ENCODE measurements around the gene ATXN1. TPM values are rescaled to one million over a fixed set of nuclear protein-coding genes. Genes with fewer than 3 reads are reported as not detected.
"Not testable (repeated sequence)": the region's sequence is repeated elsewhere in the genome, so short reads cannot be mapped to it uniquely, and the experiment has no call there.

ATXN1 gene
- polyA plus RNA-seq, 1 donor = 13.6 TPM

DNA sequence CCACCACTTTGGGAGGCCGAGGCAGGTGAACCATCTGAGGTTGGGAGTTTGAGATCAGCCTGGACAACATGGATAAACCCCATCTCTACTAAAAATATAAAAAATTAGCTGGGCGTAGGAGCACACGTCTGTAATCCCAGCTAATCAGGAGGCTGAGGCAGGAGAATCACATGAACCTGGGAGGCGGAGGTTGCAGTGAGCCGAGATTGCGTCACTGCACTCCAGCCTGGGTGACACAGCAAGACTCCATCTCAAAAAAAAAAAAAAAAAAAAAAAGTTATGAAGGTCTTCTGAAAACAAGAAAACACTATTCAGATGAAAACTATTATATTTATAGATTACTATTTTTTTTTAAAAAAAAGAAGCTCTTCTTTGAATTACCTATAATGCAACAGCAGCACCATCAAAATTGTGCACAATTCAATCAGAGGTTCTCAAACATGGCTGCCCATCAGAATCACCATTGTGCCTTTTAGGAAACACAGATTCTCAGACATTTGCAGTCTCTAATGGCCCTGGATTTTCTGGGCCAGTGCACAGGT lies 370.3 kb downstream of the ATXN1 start:
- not testable (repeated sequence) for H3K27ac ChIP-seq (ENCODE audit: low read length); H3K36me3 ChIP-seq (ENCODE audit: control insufficient read depth, insufficient read depth, low read length); H3K4me1 ChIP-seq (ENCODE audit: control insufficient read depth, insufficient read depth, low read length); H3K9me3 ChIP-seq (ENCODE audit: control insufficient read depth, low read depth, low read length); H3K27me3 ChIP-seq (ENCODE audit: control insufficient read depth, insufficient read depth, low read length); H3K4me3 ChIP-seq (ENCODE audit: low read length); DNase-seq
- WGBS (ENCODE audit: insufficient coverage, low lambda C conversion rate) = no CpG with 5 or more reads among the region's 6 CpGs

DNA sequence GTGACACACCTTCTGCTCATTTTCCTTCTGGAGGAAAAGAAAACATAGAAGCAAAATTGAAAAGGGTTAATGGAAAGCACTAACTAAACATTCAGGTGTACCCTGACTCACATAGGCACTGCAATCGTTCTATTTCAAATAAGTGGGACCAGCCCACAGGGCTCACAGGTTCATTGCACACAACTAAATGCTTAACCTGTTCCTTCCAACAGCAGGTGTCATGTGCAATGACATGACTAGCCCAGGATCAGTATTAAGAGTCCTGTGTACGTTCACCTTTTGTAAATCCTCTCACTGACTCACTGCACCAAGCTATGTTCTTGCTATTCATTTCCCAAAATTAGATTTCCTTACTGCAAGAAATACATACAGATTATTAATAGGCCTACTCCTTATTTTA lies 371.6 kb downstream of the ATXN1 start:
- no peaks in the 10 kb centered on the region for H3K27me3 ChIP-seq (ENCODE audit: control insufficient read depth, insufficient read depth, low read length)
- H3K27ac ChIP-seq (ENCODE audit: low read length) = no peak overlapping the region
- H3K9me3 ChIP-seq (ENCODE audit: control insufficient read depth, low read depth, low read length) = no peaks in the 10 kb centered on the region
- H3K36me3 ChIP-seq (ENCODE audit: control insufficient read depth, insufficient read depth, low read length) = no peaks in the 10 kb centered on the region
- H3K4me3 ChIP-seq (ENCODE audit: low read length) = no peak overlapping the region
- no CpG with 5 or more reads among the region's 2 CpGs for WGBS (ENCODE audit: insufficient coverage, low lambda C conversion rate)
- H3K4me1 ChIP-seq (ENCODE audit: control insufficient read depth, insufficient read depth, low read length) = peaks cover 3% of the 10 kb centered on the region
- DNase-seq = no peak

DNA sequence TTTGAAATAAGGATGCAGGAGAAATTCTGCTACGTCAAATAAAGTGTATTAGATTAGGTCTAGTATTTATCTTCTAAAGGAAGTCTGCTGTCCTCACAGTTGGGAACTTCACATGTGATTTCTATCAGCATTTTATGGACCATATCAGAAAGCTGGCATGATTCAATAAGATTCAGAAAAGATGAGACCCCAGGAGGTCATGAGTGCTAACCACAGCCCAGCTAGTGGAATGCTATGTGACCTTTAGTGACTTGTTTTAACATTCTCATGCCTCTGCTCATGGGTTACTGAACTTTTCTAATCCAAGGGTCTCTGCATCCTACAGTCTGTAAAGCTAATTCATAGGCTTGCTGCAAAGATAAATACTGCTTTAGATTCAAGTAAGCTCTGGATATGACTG lies 372.8 kb downstream of the ATXN1 start:
- WGBS (ENCODE audit: insufficient coverage, low lambda C conversion rate) = no CpG with 5 or more reads among the region's 1 CpG
- Histone ChIP-seq H3K9me3 (ENCODE audit: control insufficient read depth, low read depth, low read length) (no peaks in the 10 kb centered on the region), H3K27me3 (ENCODE audit: control insufficient read depth, insufficient read depth, low read length) (no peaks in the 10 kb centered on the region), H3K27ac (ENCODE audit: low read length) (no peak overlapping the region), H3K4me1 (ENCODE audit: control insufficient read depth, insufficient read depth, low read length) (peaks cover 11% of the 10 kb centered on the region), H3K36me3 (ENCODE audit: control insufficient read depth, insufficient read depth, low read length) (no peaks in the 10 kb centered on the region), H3K4me3 (ENCODE audit: low read length) (no peak overlapping the region)
- no peak for DNase-seq

DNA sequence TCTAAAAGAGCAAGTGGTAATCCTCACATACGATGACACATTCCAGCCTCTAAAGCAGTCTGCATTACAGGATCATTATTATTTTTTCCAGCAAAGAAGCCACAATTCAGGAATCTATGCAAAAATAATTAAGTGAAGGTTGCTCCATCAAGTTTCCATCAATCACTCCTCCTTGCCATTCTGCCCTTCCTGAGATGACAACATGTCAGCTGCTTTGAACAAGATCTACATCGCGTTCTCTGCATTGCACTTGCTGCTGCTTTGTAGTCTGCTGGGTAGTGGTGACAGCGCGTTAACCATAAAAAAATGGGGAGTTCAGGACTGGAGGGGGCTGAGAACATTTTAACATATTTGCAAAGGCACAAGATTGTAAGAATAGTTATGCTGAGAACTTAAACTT lies 375.2 kb downstream of the ATXN1 start:
- Histone ChIP-seq H3K4me1 (ENCODE audit: control insufficient read depth, insufficient read depth, low read length) (peaks cover 15% of the 10 kb centered on the region), H3K27me3 (ENCODE audit: control insufficient read depth, insufficient read depth, low read length) (no peaks in the 10 kb centered on the region), H3K27ac (ENCODE audit: low read length) (no peak overlapping the region), H3K36me3 (ENCODE audit: control insufficient read depth, insufficient read depth, low read length) (no peaks in the 10 kb centered on the region), H3K4me3 (ENCODE audit: low read length) (no peak overlapping the region), H3K9me3 (ENCODE audit: control insufficient read depth, low read depth, low read length) (peaks cover 2% of the 10 kb centered on the region)
- no CpG with 5 or more reads among the region's 5 CpGs for WGBS (ENCODE audit: insufficient coverage, low lambda C conversion rate)
- DNase-seq = no peak

DNA sequence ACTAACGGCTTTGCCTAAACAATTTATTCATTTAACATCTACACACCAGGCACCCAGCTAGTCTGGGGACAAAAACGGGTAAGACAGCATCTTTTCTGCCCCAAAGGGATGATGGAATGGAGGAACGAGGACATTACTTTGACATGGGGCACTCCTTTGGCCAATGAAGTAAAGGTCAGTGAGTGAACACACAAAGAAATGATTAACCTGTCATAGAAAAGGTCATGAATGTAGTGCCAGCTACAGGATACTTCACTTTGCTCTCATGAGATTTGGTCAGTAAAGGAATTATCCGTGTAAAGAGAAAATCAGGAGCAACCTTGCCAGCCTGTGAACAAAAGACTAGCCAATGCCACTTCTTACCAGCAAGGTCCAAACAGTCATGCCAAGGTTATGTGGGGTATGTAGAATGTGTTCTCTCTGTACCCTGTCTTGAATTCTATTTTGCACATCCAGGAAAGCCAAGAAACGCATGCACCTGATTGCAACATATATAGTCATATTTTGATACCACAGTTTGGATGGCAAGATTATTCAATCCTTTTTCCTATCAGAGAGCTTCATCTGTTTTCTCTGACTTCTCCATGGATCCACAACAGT lies 377.6 kb downstream of the ATXN1 start:
- no peak for DNase-seq
- Histone ChIP-seq H3K27me3 (ENCODE audit: control insufficient read depth, insufficient read depth, low read length) (no peaks in the 10 kb centered on the region), H3K36me3 (ENCODE audit: control insufficient read depth, insufficient read depth, low read length) (no peaks in the 10 kb centered on the region), H3K4me1 (ENCODE audit: control insufficient read depth, insufficient read depth, low read length) (peaks cover 23% of the 10 kb centered on the region), H3K27ac (ENCODE audit: low read length) (peak overlapping the region; percentile 55), H3K4me3 (ENCODE audit: low read length) (no peak overlapping the region), H3K9me3 (ENCODE audit: control insufficient read depth, low read depth, low read length) (peaks cover 2% of the 10 kb centered on the region)
- 92% methylated on average over 2 of the region's 5 CpGs for WGBS (ENCODE audit: insufficient coverage, low lambda C conversion rate)

DNA sequence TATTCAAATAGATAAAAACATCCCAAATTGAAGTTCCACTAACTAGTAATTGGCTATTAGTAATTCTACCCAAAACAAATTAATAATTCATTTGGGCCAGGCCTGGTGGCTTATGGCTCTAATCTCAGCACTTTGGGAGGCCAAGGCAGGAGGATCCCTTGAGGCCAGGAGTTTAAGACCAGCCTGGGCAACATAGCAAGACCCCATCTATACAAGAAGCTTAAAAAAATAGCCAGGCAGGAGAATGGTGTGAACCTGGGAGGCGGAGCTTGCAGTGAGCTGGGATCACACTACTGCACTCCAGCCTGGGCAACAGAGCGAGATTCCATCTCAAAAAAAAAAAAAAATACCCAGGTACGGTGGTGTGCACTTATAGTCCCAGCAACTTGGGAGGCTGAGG lies 379.3 kb downstream of the ATXN1 start:
- peaks cover 23% of the 10 kb centered on the region for H3K4me1 ChIP-seq (ENCODE audit: control insufficient read depth, insufficient read depth, low read length)
- not testable (repeated sequence) for H3K27me3 ChIP-seq (ENCODE audit: control insufficient read depth, insufficient read depth, low read length); H3K36me3 ChIP-seq (ENCODE audit: control insufficient read depth, insufficient read depth, low read length); H3K4me3 ChIP-seq (ENCODE audit: low read length); H3K27ac ChIP-seq (ENCODE audit: low read length); H3K9me3 ChIP-seq (ENCODE audit: control insufficient read depth, low read depth, low read length); DNase-seq
- no CpG with 5 or more reads among the region's 3 CpGs for WGBS (ENCODE audit: insufficient coverage, low lambda C conversion rate)

DNA sequence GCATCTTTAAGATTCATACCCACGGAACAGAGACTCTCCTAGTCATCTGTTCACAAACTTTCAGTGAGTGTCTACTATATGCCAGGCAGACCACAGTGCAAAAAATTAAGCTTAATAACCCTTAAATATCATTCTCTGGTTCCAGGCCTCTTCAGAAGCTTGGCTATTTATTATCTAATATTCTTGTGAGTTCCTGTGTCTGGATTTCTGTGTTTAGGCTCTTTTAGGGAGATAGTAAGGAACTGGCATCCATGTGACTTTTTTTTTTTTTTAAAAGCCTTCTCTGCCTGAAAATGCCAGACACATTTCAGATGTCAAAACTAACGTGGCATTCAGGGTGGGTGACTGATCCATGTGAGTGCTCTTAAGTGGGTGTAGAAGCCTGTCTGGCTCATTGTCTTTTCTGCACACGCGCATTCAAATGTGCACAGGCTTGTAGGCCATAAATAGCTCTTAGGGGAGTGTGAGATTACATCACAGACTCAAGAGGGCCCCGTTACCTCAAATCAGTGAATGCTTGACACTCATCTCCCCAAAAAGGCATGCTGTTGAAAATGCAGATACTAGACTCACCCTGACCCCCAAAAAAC lies 380.9 kb downstream of the ATXN1 start:
- Histone ChIP-seq H3K9me3 (ENCODE audit: control insufficient read depth, low read depth, low read length) (peaks cover 2% of the 10 kb centered on the region), H3K27ac (ENCODE audit: low read length) (peak overlapping the region; percentile 31), H3K27me3 (ENCODE audit: control insufficient read depth, insufficient read depth, low read length) (no peaks in the 10 kb centered on the region), H3K36me3 (ENCODE audit: control insufficient read depth, insufficient read depth, low read length) (no peaks in the 10 kb centered on the region), H3K4me3 (ENCODE audit: low read length) (no peak overlapping the region), H3K4me1 (ENCODE audit: control insufficient read depth, insufficient read depth, low read length) (peaks cover 23% of the 10 kb centered on the region)
- peak in 1 of 2 donors; percentile 60 for DNase-seq
- no CpG with 5 or more reads among the region's 5 CpGs for WGBS (ENCODE audit: insufficient coverage, low lambda C conversion rate)

DNA sequence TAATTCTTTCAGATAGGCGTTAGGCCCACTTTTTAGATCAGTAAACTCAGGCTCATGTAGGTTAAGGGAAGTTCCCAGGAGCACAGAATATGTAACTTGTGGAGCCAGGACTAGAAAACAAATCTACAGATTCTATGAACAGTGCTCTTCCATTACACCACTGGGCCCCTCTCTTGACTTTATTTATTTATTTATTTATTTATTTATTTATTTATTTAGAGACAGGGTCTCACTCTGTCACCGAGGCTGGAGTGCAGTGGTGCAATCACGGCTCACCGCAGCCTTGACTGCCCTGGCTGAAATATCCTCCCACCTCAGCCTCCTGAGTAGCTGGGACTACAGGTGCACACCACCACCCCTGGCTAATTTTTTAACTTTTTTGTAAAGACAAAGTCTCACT lies 382.9 kb downstream of the ATXN1 start:
- H3K4me1 ChIP-seq (ENCODE audit: control insufficient read depth, insufficient read depth, low read length) = peaks cover 13% of the 10 kb centered on the region
- not testable (repeated sequence) for DNase-seq; H3K4me3 ChIP-seq (ENCODE audit: low read length); H3K9me3 ChIP-seq (ENCODE audit: control insufficient read depth, low read depth, low read length); H3K27me3 ChIP-seq (ENCODE audit: control insufficient read depth, insufficient read depth, low read length); H3K36me3 ChIP-seq (ENCODE audit: control insufficient read depth, insufficient read depth, low read length); H3K27ac ChIP-seq (ENCODE audit: low read length)
- 94% methylated on average over 2 of the region's 4 CpGs for WGBS (ENCODE audit: insufficient coverage, low lambda C conversion rate)

DNA sequence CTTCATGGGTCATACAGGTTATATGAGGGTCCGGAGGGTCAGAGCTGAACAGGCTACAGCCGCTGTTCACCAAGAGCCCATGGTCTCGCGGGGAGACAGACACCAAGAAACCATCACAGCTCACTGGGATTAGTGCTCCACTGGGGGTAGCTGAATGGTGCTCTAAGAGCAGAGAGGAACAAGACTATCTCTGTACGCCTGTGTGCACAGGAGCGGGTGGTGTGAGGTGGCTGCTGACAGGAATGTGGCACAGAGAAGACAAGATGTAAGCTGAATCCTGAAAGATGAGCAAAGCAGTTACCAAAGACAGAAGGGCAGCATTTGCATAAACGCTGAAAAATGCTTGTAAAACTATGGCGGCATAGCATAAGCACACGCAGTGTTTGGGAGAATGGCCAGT lies 383.8 kb downstream of the ATXN1 start:
- WGBS (ENCODE audit: insufficient coverage, low lambda C conversion rate) = no CpG with 5 or more reads among the region's 9 CpGs
- no peaks in the 10 kb centered on the region for H3K36me3 ChIP-seq (ENCODE audit: control insufficient read depth, insufficient read depth, low read length)
- H3K4me3 ChIP-seq (ENCODE audit: low read length) = no peak overlapping the region
- peaks cover 10% of the 10 kb centered on the region for H3K4me1 ChIP-seq (ENCODE audit: control insufficient read depth, insufficient read depth, low read length)
- no peak for DNase-seq
- peaks cover 2% of the 10 kb centered on the region for H3K9me3 ChIP-seq (ENCODE audit: control insufficient read depth, low read depth, low read length)
- no peak overlapping the region for H3K27ac ChIP-seq (ENCODE audit: low read length)
- no peaks in the 10 kb centered on the region for H3K27me3 ChIP-seq (ENCODE audit: control insufficient read depth, insufficient read depth, low read length)

DNA sequence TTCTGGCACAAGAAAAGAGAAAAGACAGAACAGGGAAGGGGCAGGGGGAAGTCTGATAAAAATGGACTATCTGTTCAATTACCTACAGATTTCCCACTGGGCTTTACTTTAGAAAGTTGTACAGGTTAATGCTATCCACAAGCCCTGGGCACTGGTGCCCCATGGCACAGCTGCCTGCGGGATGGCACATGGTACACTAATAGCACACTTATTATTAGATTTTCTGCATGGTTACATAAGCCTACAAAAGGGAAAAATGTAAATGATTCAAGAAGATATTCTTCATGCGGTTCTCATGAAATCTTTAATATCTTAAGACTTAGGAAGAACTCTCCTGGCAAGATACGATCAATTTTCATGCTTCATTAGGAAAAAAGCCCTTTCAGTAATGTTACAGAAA lies 385.4 kb downstream of the ATXN1 start:
- H3K27me3 ChIP-seq (ENCODE audit: control insufficient read depth, insufficient read depth, low read length) = no peaks in the 10 kb centered on the region

DNA sequence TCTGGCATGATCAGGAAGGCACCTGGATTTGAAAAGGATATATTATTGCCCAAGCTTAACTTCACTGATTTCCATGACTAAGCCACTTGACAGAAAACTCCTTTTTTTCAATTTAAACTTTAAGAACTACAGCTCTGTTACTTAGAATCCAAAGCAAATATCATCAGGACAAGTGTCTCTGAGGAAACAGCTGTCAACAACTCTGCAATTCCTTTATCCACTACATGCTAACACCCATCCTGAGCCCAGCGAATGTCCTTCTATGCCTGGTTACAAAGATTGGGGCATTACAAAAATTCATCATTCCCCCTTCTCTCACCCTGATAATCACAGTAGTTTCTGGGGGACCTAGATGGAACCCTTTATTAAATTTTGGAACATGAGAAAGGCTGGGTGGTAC lies 386.1 kb downstream of the ATXN1 start:
- Histone ChIP-seq H3K27me3 (ENCODE audit: control insufficient read depth, insufficient read depth, low read length) (no peaks in the 10 kb centered on the region), H3K9me3 (ENCODE audit: control insufficient read depth, low read depth, low read length) (no peaks in the 10 kb centered on the region), H3K36me3 (ENCODE audit: control insufficient read depth, insufficient read depth, low read length) (no peaks in the 10 kb centered on the region), H3K27ac (ENCODE audit: low read length) (no peak overlapping the region), H3K4me1 (ENCODE audit: control insufficient read depth, insufficient read depth, low read length) (no peaks in the 10 kb centered on the region), H3K4me3 (ENCODE audit: low read length) (no peak overlapping the region)
- WGBS (ENCODE audit: insufficient coverage, low lambda C conversion rate) = no CpG with 5 or more reads among the region's 1 CpG
- DNase-seq = no peak

More for the DNA sequence above, 385.4 kb downstream of the ATXN1 start:
- H3K4me1 ChIP-seq (ENCODE audit: control insufficient read depth, insufficient read depth, low read length) = peaks cover 6% of the 10 kb centered on the region
- no peaks in the 10 kb centered on the region for H3K9me3 ChIP-seq (ENCODE audit: control insufficient read depth, low read depth, low read length)
- no peak for DNase-seq
- no peak overlapping the region for H3K4me3 ChIP-seq (ENCODE audit: low read length)
- WGBS (ENCODE audit: insufficient coverage, low lambda C conversion rate) = 100% methylated on average over 1 of the region's 3 CpGs
- no peaks in the 10 kb centered on the region for H3K36me3 ChIP-seq (ENCODE audit: control insufficient read depth, insufficient read depth, low read length)
- no peak overlapping the region for H3K27ac ChIP-seq (ENCODE audit: low read length)

Data from large intestine (tissue), 3 donors.